ENCODE data around the gene CRHR1. TPM values are rescaled to one million over a fixed set of nuclear protein-coding genes. Genes with fewer than 3 reads are reported as not detected.

CRHR1 gene
- total RNA-seq, 1 experiment from 2014 or later: 0.15 TPM

DNA sequence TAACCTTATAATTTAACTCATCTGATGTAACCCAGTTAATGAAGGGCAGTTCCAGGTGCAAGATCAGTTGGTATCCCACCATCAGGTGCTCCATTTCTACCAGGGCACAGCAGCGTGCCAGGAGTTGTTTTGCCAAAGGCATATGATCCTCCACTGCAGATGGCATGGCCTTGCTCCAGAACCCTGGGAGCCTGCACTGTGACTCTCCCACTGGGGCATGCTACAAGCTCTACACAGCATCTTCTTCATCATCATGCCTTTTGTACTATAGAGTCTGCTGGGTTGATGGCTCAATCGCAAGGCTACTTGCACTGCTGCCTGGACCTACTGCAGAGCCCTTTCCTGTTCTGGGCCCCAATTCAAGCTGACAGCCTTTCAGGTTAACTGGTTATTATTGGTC is 98.9 kb downstream of the CRHR1 start:
- no peak overlapping the region for H3K4me3 ChIP-seq (ENCODE audit: low read depth in 2 of 2, low read length in 2 of 2)
- no peaks in the 10 kb centered on the region for H3K4me1 ChIP-seq (ENCODE audit: control insufficient read depth, insufficient read depth, low read length)
- intact Hi-C loops (cut with micrococcal nuclease; ENCODE audit: unreplicated experiment): no loop called here
- H3K9me3 ChIP-seq (ENCODE audit: control insufficient read depth, insufficient read depth, low read depth, low read length): no peaks in the 10 kb centered on the region
- ChIA-PET POLR2A (no interaction called here), CTCF (interaction anchor here (0.6 kb wide), 1 partner anchor 101 kb away, joined by 3 read pairs; no protein-coding TSS in a partner anchor)
- ATAC-seq: no peak
- no peaks in the 10 kb centered on the region for H3K27me3 ChIP-seq (ENCODE audit: control insufficient read depth, insufficient read depth, low read length)
- no peak overlapping the region for H3K27ac ChIP-seq (ENCODE audit: low read length)
- in situ Hi-C loops (cut with HindIII; ENCODE audit: low pct_unique_long_range_greater_than_20kb, low sequenced_read_pairs): no loop called here
- DNase-seq (ENCODE audit: low read depth, low spot score): no peak
- H3K36me3 ChIP-seq (ENCODE audit: control insufficient read depth, insufficient read depth, low read length): no peaks in the 10 kb centered on the region
- BruUV-seq (replicated peaks): no TSS peak
- no peak for TF ChIP-seq POLR2AphosphoS5 (IDR thresholded peaks at IDR 0.05; ENCODE audit: low read depth, low read length)
- TF ChIP-seq, protein P1, sequence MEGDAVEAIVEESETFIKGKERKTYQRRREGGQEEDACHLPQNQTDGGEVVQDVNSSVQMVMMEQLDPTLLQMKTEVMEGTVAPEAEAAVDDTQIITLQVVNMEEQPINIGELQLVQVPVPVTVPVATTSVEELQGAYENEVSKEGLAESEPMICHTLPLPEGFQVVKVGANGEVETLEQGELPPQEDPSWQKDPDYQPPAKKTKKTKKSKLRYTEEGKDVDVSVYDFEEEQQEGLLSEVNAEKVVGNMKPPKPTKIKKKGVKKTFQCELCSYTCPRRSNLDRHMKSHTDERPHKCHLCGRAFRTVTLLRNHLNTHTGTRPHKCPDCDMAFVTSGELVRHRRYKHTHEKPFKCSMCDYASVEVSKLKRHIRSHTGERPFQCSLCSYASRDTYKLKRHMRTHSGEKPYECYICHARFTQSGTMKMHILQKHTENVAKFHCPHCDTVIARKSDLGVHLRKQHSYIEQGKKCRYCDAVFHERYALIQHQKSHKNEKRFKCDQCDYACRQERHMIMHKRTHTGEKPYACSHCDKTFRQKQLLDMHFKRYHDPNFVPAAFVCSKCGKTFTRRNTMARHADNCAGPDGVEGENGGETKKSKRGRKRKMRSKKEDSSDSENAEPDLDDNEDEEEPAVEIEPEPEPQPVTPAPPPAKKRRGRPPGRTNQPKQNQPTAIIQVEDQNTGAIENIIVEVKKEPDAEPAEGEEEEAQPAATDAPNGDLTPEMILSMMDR (IDR thresholded peaks at IDR 0.05): no peak
- TF ChIP-seq, protein P2, sequence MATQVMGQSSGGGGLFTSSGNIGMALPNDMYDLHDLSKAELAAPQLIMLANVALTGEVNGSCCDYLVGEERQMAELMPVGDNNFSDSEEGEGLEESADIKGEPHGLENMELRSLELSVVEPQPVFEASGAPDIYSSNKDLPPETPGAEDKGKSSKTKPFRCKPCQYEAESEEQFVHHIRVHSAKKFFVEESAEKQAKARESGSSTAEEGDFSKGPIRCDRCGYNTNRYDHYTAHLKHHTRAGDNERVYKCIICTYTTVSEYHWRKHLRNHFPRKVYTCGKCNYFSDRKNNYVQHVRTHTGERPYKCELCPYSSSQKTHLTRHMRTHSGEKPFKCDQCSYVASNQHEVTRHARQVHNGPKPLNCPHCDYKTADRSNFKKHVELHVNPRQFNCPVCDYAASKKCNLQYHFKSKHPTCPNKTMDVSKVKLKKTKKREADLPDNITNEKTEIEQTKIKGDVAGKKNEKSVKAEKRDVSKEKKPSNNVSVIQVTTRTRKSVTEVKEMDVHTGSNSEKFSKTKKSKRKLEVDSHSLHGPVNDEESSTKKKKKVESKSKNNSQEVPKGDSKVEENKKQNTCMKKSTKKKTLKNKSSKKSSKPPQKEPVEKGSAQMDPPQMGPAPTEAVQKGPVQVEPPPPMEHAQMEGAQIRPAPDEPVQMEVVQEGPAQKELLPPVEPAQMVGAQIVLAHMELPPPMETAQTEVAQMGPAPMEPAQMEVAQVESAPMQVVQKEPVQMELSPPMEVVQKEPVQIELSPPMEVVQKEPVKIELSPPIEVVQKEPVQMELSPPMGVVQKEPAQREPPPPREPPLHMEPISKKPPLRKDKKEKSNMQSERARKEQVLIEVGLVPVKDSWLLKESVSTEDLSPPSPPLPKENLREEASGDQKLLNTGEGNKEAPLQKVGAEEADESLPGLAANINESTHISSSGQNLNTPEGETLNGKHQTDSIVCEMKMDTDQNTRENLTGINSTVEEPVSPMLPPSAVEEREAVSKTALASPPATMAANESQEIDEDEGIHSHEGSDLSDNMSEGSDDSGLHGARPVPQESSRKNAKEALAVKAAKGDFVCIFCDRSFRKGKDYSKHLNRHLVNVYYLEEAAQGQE (IDR thresholded peaks at IDR 0.05; ENCODE audit: insufficient read depth in 1 of 2, low read depth in 2 of 2, low read length in 1 of 2): no peak
- TF ChIP-seq SIN3A (IDR thresholded peaks at IDR 0.05; ENCODE audit: borderline replicate concordance, insufficient read depth, low read depth, low read length): no peak
- no peak for TF ChIP-seq TCF7L2 (IDR thresholded peaks at IDR 0.05; ENCODE audit: low read depth, low read length)

Other genes starting within 250 kb of the CRHR1 start
- gene SPPL2C, start 60.6 kb downstream of the CRHR1 start, total RNA-seq (2021; ENCODE audit: unreplicated experiment): not detected
- gene MAPT, start 110.2 kb downstream of the CRHR1 start, total RNA-seq (2021; ENCODE audit: unreplicated experiment): 0.59 TPM
- gene STH, start 214.9 kb downstream of the CRHR1 start, total RNA-seq (2021; ENCODE audit: unreplicated experiment): not detected

Measured in Panc1 (cell line).